ENCODE results near the gene PDXK.

Gene PDXK

GRCh38 chr21:43808832-43809251 is 89.9 kb downstream of the PDXK start:
- DNase-seq: no peak

- no peak for DNase-seq
Observed at GRCh38 chr21:43809346-43809799, 90.4 kb downstream of the PDXK start.

GRCh38 chr21:43809853-43810504 is 91.0 kb downstream of the PDXK start:
- DNase-seq: no peak

DNA sequence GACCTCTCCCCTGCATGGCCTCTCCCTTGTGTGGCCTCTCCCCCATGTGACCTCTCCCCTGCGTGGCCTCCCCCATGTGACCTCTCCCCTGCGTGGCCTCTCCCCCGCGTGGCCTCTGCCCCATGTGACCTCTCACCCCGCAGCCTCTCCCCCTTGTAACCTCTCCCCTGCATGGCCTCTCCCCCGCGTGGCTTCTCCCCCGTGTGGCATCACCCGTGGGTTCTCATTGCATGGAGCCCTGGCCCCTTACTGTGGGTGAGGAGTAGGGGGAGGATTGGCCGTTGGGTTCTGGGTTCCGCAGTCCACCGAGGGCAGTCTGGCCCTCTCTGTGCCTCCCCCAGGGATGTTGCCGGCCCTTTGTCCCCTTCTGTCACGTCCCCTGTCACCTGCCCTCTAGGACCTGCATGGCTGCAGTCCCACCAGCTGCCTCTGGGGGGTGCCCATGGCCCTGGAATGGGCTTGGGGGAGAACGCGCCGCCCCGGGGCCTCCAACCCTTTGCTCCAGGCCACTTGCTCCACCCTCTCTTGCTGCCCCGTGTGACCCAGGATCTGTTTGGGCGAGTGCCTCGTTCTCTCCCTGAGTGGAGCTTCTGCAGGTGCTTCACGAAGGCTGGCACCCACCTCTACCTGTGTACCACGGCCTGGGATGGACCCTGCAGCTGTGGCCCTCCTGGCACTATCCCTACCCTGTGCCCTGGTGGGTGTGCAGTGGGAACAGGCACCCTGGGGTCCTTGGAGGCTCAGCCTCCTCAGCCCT is 91.8 kb downstream of the PDXK start:
- peak; percentile 86 for DNase-seq

DNA sequence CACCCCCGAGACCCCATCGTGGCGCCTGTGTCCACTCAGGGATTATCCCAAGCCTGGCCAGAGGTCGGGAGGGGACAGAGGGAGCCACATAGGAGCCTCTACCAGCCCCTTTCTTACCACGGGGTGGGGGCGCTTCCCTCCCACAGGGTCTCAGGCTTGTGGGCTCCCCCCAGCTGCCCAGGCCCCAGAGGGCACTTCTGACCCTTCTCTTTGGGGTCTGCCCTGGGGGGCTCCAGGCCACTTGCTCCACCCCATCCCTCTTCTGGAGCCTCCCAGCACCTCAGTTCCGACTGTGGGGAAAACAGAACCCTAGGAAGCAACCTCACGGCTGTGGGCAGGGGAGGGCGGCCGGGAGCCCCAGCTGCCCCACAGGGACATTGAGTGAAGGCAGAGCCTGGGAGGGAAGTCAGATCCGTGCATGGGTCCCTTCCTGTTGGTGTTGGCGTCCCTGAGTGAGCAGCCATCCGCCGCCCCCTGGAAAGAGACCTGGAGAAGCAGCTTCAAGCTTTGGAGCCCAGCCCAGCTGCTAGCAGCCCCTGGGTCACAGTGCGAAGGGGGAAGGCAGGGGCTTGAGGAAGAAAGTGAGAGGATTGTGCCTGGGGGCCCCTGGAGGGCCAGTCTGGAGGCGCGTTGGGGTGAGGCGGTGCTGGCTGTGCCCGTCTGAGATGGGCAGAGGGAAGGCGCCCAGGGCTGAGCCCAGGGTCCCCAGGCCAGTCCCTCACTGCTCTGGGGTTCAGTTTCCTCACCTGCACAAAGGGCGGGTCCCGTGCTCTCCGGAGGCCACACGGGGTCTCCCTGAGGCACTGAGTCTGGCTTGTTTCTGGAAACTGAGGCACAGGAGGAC is 92.6 kb downstream of the PDXK start:
- no peak for DNase-seq

Data from CD4-positive, alpha-beta T cell treated with Interleukin-21 for 1 hour (primary cell).